Breast epithelium (tissue), 3 donors: ENCODE measurements around the gene PHC2.

Experiments
- CTCF ChIP-seq, 3 donors: fragments of 450-650 bp; IDR thresholded peaks; one replicate each; pipeline ENCODE4 v1.5.1; 2016 to 2017; ENCODE audit warnings: antibody characterized with exemption in 3 of 3, mild to moderate bottlenecking in 3 of 3, moderate library complexity in 3 of 3
- POLR2A ChIP-seq: fragments of 450-650 bp; IDR thresholded peaks from one replicate; pipeline ENCODE4 v1.6.1; 2016; ENCODE audit warnings: antibody characterized with exemption, mild to moderate bottlenecking, moderate library complexity
- POLR2AphosphoS5 ChIP-seq, 3 donors: sonication (generic); formaldehyde crosslinking; IDR thresholded peaks; one replicate each; pipeline ENCODE4 v1.6.1; 2017; ENCODE audit warnings: antibody characterized with exemption in 3 of 3

DNA sequence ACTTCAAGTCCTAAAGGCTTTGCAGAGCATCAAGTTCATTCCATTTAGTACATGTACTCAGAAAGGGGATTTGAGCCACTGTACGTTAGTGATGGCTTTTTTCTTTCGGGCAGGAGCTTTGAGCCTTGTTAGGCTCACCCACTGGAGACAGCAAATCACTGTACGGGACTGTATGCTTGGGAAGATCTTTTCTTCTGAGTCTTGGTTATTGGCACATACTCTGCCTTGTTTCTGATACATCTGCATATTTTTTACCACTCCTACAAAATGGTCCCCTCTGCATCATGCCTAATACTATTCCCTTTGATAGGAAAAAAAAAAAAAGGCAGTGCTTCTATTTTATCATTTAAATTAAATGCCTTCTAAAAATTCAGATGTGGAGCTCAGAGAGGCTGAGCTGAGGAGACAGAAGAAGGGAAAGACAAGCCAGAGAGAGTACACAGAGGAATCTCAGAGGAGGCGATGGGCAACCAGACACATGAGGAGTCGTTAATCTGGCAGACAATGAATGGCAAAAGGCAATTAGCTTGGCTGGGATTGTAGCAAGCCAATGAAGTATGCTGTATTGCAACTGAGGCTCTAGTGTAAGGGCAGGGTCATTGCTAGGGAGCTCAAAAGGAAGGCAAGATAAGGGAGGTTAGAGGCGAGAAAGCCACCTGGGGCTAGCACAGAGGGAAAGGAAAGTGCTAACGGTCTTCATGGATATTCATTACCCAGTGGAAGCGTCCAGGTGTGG is 39.4 kb downstream of the PHC2 start:
- TF ChIP-seq CTCF (IDR thresholded peaks at IDR 0.05) (no peak), POLR2A (no peak), POLR2AphosphoS5 (IDR thresholded peaks at IDR 0.05) (no peak)
